ENCODE results near the gene ZHX3. TPM values are rescaled to one million over a fixed set of nuclear protein-coding genes. Genes with fewer than 3 reads are reported as not detected.

ZHX3 gene
- 11.4 and 16.1 TPM in 2 replicates for total RNA-seq (2011; cell fraction: chromatin; rRNA removed; ENCODE audit: low replicate concordance)
- total RNA-seq (2011; cell fraction: nucleolus; rRNA removed), result 5.2 and 6.6 TPM in 2 replicates
- 9.6 and 10.9 TPM in 2 replicates for total RNA-seq (2011; cell fraction: nucleoplasm; rRNA removed)
- total RNA-seq (2014; rRNA removed) (3.7 and 6.0 TPM in 2 replicates), total RNA-seq (2014; rRNA removed; fragmentation: Illumina TruSeq; extraction: Trizol) (6.9 and 7.1 TPM in 2 replicates), total RNA-seq (2015; rRNA removed; fragmentation: Illumina TruSeq; extraction: Trizol) (5.5 and 6.1 TPM in 2 replicates), total RNA-seq (2021) (14.6 and 14.8 TPM in 2 replicates), polyA plus RNA-seq (2011; rRNA removed) (4.9 and 5.7 TPM in 2 replicates), polyA plus RNA-seq (2014; fragmentation: Illumina TruSeq; extraction: Trizol) (7.4 and 7.9 TPM in 2 replicates), polyA plus RNA-seq (2014; fragmentation: Nextera tagmentation; extraction: Ambion mirVana) (1 to 10 TPM in 1 of 2 experiments, under 1 TPM in 1; 0.80 to 1.4 TPM), polyA plus RNA-seq (2014; rRNA removed) (3.5 and 4.6 TPM in 2 replicates), polyA minus RNA-seq (2011; rRNA and poly(A)+ RNA removed) (9.0 and 10.6 TPM in 2 replicates), Bru-seq, nascent RNA (percentile 67 among the genes with signal in this experiment), BruChase-seq, experiment 1, labeled RNA remaining after a 2-hour chase (percentile 61 among the genes with signal in this experiment), BruChase-seq, experiment 2, labeled RNA remaining after a 6-hour chase (percentile 58 among the genes with signal in this experiment)
- 4.1 and 4.4 TPM in 2 replicates for polyA plus RNA-seq (2011; cell fraction: cytosol; rRNA removed)
- 5.9 and 6.0 TPM in 2 replicates for polyA plus RNA-seq (2011; cell fraction: nucleus; rRNA removed)
- 4.7 and 4.8 TPM in 2 replicates for polyA plus RNA-seq (2012)
- polyA minus RNA-seq (2011; cell fraction: cytosol; rRNA and poly(A)+ RNA removed), result 4.0 and 5.6 TPM in 2 replicates
- 4.0 and 6.7 TPM in 2 replicates for polyA minus RNA-seq (2011; cell fraction: nucleus; rRNA and poly(A)+ RNA removed)
- long read RNA-seq, experiment 1, full-length matches to known transcripts, result 1 of 20 reads
- long read RNA-seq, experiment 1, partial matches to known transcripts, result 8 of 20 reads
- long read RNA-seq, experiment 1, other reads (novel, unspliced or antisense), result 11 of 20 reads
- long read RNA-seq, experiment 2, partial matches to known transcripts, result 2 of 8 reads
- long read RNA-seq, experiment 2, other reads (novel, unspliced or antisense), result 6 of 8 reads
- long read RNA-seq, experiment 3, partial matches to known transcripts, result 1 of 2 reads
- long read RNA-seq, experiment 3, other reads (novel, unspliced or antisense), result 1 of 2 reads

DNA sequence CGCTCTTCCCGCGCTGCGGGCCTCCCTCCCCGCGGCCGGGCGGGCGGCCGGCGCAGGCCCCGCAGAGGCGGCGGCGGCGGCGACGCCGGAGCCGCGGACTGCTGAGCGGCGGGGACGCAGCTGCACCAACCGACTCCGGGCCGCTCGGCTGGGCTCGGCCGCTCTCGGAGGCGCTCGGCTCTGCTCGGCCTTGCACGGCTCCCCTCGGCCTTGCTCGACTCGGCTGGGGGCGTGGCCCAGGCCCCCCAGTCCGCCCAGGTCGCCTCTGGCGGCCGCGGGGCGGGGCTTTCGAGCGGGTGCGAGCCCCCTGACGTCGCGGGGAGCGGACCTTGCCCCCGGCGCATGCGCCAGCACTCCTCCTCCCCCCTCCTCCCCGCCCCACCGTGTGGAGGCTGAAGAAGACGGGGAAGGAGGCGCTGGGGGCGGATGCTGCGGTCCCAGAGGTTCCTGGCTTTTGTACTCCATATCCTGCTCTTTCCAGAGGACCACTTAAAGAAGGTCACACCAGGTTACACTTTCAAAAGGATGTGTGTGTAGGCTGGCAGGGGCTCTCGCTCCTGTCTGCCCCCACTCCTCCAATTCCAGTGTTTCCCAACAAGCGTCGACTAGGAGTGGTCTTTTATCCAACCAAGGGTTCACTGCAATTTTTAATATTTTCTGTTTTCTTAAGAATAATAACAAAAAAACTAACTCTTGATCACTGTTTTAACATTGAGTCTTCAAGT is at the start of gene ZHX3:
Gene ZHX3, minus strand, starts transcription at position 186 of the 725 bp plus-strand sequence. CDS start 112,815 bp downstream, outside the sequence.
- ATAC-seq, result peak; percentile 99
- H3K4me2 ChIP-seq (ENCODE audit: insufficient read depth, low read length), result peak within 1 kb of the TSS; percentile 92
- H3K4me1 ChIP-seq (replicated peaks in 1 of 2; ENCODE audit: control insufficient read depth in 2 of 2, insufficient read depth in 2 of 2, low read length in 2 of 2), result peaks cover 5 to 17% of the 10 kb centered on the region in 2 experiments; a peak in 4 of 5 replicates
- no peaks in the 10 kb centered on the region for H3K36me3 ChIP-seq (ENCODE audit: control insufficient read depth, insufficient read depth, low read length)
- H3K27ac ChIP-seq (ENCODE audit: extremely low read depth, low read depth, low read length), result peak within 1 kb of the TSS; percentile 60
- peak; percentile 85 for FAIRE-seq
- intact Hi-C loops (cut with micrococcal nuclease), result no loop called here
- H3K9me1 ChIP-seq (ENCODE audit: control insufficient read depth, insufficient read depth, low read length), result no peaks in the 10 kb centered on the region
- DNase-seq (ENCODE audit: extremely low read depth in 1 of 4, low spot score in 3 of 4), result peak; percentile 98 to 100 (median 99)
- ChIA-PET CTCF (ENCODE audit: low intra/inter-chr PET ratio) (no interaction called here), POLR2A (interaction anchor here (1.1 kb wide), 1 partner anchor 15 kb away, joined by 3 read pairs; no protein-coding TSS in a partner anchor)
- no peaks in the 10 kb centered on the region for H4K20me1 ChIP-seq (replicated peaks; ENCODE audit: control insufficient read depth, insufficient read depth, low read length)
- H3K9me3 ChIP-seq (replicated peaks; ENCODE audit: control insufficient read depth, insufficient read depth, low read depth, low read length), result no peaks in the 10 kb centered on the region
- 5% methylated on average over 18 of the region's 64 CpGs for WGBS (ENCODE audit: insufficient coverage, low coverage, missing lambda C conversion rate)
- in situ Hi-C loops (cut with MboI), result no loop called here
- peak within 1 kb of the TSS; percentile 93 for H3K4me3 ChIP-seq
- BruUV-seq (replicated peaks), result no TSS peak
- peaks cover 33% of the 10 kb centered on the region for H3K79me2 ChIP-seq (ENCODE audit: control insufficient read depth, insufficient read depth, low read length)
- H3K9ac ChIP-seq (ENCODE audit: insufficient read depth in 1 of 2, low read depth in 2 of 2, low read length in 2 of 2), result peak within 1 kb of the TSS; percentile 67 to 92
- no peaks in the 10 kb centered on the region for H3K27me3 ChIP-seq (ENCODE audit: control insufficient read depth in 2 of 2, insufficient read depth in 2 of 2, low read length in 2 of 2)
- H2AFZ ChIP-seq (ENCODE audit: low read depth, low read length), result peak within 1 kb of the TSS; percentile 100
- TF ChIP-seq, protein P1, sequence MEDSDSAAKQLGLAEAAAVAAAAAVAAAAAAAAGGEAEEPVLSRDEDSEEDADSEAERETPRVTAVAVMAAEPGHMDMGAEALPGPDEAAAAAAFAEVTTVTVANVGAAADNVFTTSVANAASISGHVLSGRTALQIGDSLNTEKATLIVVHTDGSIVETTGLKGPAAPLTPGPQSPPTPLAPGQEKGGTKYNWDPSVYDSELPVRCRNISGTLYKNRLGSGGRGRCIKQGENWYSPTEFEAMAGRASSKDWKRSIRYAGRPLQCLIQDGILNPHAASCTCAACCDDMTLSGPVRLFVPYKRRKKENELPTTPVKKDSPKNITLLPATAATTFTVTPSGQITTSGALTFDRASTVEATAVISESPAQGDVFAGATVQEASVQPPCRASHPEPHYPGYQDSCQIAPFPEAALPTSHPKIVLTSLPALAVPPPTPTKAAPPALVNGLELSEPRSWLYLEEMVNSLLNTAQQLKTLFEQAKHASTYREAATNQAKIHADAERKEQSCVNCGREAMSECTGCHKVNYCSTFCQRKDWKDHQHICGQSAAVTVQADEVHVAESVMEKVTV (CRISPR knock-in tag; IDR thresholded peaks at IDR 0.05), result peak; percentile 90
- TF ChIP-seq TFAP4 (CRISPR knock-in tag; IDR thresholded peaks at IDR 0.05; ENCODE audit: borderline replicate concordance) (0 out of 2 replicates have a peak, but pooled peaks have one; percentile 20), ZBTB7A (IDR thresholded peaks at IDR 0.05; ENCODE audit: borderline replicate concordance, control insufficient read depth, low read depth, low read length) (peak; percentile 82; the same call in 1 of the 2 replicates), VEZF1 (CRISPR knock-in tag; IDR thresholded peaks at IDR 0.05) (peak; percentile 96), TFE3 (CRISPR knock-in tag; IDR thresholded peaks at IDR 0.05) (no peak), MAZ (CRISPR knock-in tag; conservative IDR thresholded peaks at IDR 0.05 in 1 of 2, IDR thresholded peaks at IDR 0.05 in 1 of 2) (peak; percentile 80 to 92), POLR2AphosphoS2 (IDR thresholded peaks at IDR 0.05; ENCODE audit: low read length) (no peak), RB1 (IDR thresholded peaks at IDR 0.05; ENCODE audit: low read depth) (peak; percentile 1; the same call in 1 of the 2 replicates), SRSF3 (IDR thresholded peaks at IDR 0.05; ENCODE audit: insufficient read depth, low read length) (no peak)
